ENCODE results near the gene C1QTNF6. TPM values are rescaled to one million over a fixed set of nuclear protein-coding genes. Genes with fewer than 3 reads are reported as not detected.

The C1QTNF6 gene
- total RNA-seq, 1 donor from 2014 or later, result 7.2 TPM

DNA sequence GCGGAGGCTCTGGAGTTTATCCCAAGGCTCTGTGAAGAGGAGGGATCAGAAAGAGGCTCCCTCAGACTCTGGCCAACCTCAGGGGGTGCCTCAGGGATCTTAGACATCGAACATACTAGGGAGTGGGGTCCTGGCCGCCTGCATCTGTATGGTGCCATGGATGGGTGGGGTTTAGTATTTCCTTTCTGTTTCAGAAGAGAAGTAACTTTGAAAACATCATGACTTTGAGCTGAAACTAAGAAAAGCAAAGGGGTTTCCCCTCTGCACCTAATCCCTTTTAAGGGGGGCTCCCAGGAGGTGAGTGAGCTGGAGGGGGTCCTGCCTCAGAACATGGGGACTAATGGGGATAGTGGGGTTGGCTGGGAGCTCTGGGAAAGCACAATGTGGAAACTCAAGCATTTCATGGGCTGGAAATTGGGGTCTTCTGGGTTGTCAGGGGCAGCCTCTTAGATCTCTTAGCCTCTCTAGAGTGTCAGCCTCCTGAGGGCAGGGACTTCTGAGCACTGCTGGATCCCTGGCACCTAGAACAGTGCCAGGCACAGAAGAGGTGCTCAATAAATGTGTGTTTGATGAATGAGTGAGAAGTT lies 36.0 kb upstream of the C1QTNF6 start:
- DNase-seq (ENCODE audit: low spot score), result no peak

DNA sequence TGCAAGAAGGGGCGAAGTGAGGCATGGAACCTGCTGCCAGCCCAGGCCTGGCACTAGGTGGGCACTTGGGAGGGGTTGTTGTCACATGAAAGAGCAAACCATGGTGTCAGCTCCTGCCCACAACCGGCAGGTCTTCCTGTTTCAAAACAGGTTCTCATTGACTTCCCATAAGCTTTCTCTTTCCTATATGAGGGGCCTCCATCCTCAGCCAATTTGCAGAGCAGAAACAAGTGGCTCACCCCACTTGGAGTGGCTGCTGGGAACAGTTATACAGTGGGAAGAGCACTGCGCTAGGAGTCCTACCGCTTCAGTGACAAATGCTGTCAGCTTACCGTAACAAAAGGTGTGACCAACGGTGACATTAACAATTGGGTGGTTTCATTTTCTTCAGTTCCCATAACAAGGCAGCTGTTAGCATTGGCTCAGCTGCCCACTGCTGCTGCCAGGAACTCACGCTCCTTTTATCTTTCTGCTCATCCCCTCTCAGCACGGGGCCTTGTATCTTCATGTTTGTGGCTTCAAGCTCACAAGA lies 34.5 kb upstream of the C1QTNF6 start:
- no peak for DNase-seq (ENCODE audit: low spot score)

GRCh38 chr22:37221424-37222333 lies 33.6 kb upstream of the C1QTNF6 start:
- DNase-seq (ENCODE audit: low spot score), result no peak

DNA sequence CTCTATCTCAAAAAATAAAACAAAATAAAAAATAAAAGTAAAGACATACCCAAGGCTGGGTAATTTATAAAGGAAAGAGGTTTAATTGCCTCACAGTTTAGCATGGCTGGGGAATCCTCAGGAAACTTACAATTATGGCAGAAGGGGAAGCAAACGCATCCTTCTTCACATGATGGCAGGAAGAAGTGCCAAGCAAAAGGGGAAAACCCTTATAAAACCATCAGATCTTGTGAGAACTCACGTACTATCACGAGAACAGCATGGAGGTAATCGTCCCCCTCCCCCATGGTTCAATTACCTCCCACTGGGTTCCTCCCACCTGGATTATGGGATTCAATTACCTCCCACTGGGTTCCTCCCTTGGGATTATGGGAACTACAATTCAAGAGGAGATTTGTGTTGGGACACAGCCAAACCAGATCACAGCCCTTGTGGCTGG lies 32.5 kb upstream of the C1QTNF6 start:
- DNase-seq (ENCODE audit: low spot score), result no peak

GRCh38 chr22:37219533-37219932 lies 31.5 kb upstream of the C1QTNF6 start:
- no peak for DNase-seq (ENCODE audit: low spot score)

- no peak for DNase-seq (ENCODE audit: low spot score)
Measured at GRCh38 chr22:37218771-37219411, 30.8 kb upstream of the C1QTNF6 start.

DNA sequence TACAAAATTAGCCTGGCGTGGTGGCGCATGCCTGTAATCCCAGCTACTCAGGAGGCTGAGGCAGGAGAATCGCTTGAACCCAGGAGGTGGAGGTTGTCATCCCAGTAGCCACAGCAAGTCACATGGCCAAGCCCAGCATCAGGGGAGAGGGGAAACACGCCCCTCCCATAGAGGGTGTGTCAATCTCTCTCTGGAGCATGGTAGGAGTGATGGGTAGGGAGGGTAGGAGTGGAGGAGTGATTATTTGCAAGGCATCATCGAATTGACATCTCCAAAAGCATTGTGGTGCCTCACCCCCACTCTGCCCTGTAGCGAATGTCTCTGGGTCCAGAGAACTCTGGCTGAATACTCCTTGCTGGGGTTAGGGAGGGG lies 30.3 kb upstream of the C1QTNF6 start:
- DNase-seq (ENCODE audit: low spot score), result no peak

DNA sequence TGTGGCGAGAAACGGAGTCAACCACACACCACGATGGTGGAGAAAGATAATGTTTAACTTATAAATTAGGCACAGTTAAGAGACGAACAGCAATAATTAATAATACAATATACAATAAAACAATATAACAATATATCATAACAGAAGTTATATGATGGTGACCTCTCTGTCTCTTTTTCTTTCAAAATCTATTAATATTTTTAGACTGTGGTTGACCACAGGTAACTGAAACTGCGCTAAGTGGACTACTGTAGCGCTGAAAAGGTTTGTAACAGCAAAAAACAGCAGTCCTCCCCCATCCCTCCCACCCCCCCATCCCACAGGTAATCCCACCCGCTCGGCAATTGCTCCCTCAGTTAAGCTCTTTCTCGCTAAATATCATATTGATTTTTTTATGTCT lies 27.8 kb upstream of the C1QTNF6 start:
- no peak for DNase-seq (ENCODE audit: low spot score)

- DNase-seq (ENCODE audit: low spot score), result no peak
Measured at GRCh38 chr22:37214731-37215030, 26.6 kb upstream of the C1QTNF6 start.

- DNase-seq (ENCODE audit: low spot score), result no peak
Measured at GRCh38 chr22:37213941-37214730, 26.1 kb upstream of the C1QTNF6 start.

GRCh38 chr22:37213218-37213855 lies 25.3 kb upstream of the C1QTNF6 start:
- DNase-seq (ENCODE audit: low spot score), result no peak

- no peak for DNase-seq (ENCODE audit: low spot score)
Measured at GRCh38 chr22:37212174-37212906, 24.3 kb upstream of the C1QTNF6 start, which contains the start of gene SSTR3. Gene SSTR3 (minus strand): TSS chr22:37212477. CDS start chr22:37207803, 4,674 bp downstream.

DNA sequence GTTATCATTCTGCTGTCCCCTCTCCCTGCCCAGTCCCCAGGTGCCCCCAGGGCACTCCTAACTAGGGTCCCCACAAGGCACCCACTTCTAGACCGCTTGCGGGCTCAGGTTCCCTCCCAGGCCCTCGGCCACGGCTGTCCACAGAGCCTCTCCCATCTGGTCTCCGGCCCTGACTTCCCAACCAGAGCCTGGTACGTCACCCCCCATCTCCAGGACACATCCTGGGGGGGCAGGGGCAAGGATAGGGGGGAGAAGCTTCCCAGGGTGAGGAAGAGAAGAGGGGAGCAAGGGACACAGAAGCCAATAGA lies 23.8 kb upstream of the C1QTNF6 start:
- DNase-seq (ENCODE audit: low spot score), result no peak

DNA sequence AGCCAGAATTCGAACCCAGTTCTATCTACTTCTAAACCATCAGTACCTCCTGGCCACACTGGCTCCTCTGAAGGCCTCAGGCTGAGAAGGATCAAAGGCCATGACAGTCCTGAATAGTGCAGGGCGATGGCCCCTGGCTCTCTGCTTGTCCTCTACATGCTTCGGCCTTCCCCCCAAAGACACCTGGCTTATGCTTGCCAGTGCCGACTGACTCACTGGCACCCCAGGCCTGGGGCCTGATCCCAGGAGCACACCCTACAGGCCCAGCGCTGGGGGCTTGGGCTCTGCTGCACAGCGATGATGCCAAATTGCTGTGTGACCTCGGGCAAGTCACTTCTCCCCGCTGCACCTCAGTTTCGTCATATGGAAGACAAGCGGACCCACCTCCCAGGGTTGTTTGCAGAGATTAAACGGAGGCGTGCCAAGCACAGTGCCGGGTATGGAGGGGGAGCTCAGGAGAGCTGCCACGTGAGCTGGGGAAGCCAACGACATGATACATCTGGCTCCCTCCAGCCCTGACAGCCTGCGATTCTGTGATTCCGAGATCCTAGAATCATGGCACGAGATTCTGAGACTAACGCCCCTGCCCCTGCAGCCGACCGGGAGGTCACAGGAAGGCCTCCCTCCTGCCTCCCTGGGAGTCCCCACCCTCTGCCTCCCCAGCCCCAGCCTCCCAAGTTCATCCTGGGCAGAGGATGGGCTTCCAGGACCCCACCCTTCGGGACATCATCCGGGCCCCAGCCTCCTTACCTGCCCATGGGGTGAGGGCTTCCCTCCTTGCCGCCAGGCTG lies 23.2 kb upstream of the C1QTNF6 start:
- no peak for DNase-seq (ENCODE audit: low spot score)

GRCh38 chr22:37210041-37210803 lies 22.2 kb upstream of the C1QTNF6 start:
- DNase-seq (ENCODE audit: low spot score), result no peak

GRCh38 chr22:37209140-37209845 lies 21.2 kb upstream of the C1QTNF6 start:
- DNase-seq (ENCODE audit: low spot score), result no peak

GRCh38 chr22:37208401-37209139 lies 20.5 kb upstream of the C1QTNF6 start:
- no peak for DNase-seq (ENCODE audit: low spot score)

DNA sequence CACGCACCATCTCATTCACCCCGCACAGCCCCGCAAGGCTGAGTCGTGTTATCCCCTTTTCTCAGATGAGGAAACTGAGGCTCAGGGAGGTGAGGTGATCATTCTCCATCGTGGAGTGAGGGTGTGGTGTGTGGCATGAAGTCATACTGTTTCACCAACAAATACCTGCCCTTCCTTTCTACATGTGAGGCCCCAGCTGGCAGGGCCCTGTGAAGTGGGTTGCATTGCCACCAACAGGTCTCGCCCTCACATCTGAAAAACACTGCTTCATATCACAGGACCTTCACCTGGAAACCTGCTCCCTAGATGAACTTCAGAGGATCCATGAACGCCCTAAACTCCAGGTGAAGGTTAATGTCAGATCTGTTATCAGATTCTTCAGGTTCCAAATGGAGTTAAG lies 19.9 kb upstream of the C1QTNF6 start:
- DNase-seq (ENCODE audit: low spot score), result no peak

Measured in mucosa of gallbladder (tissue), 1 donor.